GM21423 (cell line): ENCODE results near the gene C5orf34.
"Not testable (repeated sequence)": the region's sequence is repeated elsewhere in the genome, so short reads cannot be mapped to it uniquely, and the experiment has no call there.

Experiments used
- ATAC-seq: cut with Tn5 transposase; IDR thresholded peaks from one replicate; pipeline ENCODE4 v1.9.1; 2021; ENCODE audit warnings: mild to moderate bottlenecking, moderate library complexity; ENCODE audit not compliant: unreplicated experiment

The C5orf34 gene, protein sequence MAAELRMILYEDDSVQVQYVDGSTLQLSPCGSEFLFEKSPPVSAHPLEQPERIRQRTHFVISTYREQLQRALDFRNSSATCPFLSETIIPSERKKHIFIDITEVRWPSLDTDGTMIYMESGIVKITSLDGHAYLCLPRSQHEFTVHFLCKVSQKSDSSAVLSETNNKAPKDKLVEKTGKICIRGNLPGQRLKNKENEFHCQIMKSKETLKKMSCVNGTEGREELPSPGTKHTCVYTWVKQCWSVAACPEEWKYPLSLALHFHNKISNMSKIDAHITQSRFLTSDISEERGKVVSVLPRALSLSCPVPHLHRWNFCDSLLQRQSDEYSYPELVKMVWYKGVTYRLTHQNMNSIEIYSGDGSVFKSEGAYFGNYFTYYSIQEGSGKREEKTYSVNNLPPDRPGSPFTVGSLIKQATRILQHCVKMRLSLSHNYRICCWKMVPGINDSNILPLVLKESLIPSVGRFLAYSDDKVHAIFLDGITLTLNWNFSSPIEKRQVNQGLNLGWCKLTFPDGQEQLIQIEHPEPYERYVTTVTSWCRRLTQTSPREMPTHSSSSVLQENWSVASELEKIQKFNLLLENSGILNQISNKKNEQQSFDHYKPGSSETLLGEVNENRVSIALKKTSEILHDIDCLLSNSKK

DNA sequence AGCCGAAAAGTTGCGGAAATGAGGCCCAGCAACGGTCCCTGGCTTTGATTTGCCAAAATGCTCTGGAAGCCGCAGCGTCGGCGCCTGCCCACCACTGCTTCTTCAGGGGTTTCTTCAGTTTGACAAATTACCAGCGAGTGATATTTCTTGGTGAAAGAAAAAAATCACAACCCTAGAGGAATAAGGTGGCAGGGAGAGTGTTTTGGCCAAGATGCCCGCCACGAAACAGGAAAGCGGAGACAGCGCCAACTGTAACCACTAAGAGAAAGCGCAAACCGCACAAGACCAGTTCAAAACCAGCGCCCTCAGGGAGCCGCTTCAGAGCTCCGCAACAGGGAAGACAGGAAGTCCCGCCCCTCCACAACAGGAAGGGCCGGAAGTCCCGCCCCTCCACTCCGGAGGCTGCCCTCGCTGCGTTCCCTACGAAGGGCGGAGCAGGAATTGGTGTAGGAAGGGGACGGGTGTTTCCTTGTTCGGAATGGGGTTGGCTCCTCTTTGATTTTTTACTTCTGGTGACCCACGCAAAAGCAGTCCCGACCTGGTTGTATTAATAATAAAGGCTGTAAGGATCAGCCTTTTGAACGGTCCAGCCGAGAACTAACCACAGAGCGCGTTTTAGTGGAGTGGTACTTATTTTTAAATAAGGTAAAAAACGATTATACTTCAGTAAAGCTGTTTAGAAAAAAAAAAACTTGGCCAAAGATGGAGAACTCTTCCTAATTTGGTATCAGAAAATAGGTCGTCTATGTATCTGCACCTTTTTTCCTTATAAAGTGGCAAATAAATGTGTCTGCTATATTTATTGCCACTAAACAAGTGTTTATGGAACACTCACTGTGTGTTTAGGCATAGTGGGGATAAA lies at the start of gene C5orf34:
Gene C5orf34, minus strand, starts transcription at position 333 of the 862 bp plus-strand sequence. CDS start 5,809 bp downstream, outside the sequence.
- ATAC-seq, result peak; percentile 98

DNA sequence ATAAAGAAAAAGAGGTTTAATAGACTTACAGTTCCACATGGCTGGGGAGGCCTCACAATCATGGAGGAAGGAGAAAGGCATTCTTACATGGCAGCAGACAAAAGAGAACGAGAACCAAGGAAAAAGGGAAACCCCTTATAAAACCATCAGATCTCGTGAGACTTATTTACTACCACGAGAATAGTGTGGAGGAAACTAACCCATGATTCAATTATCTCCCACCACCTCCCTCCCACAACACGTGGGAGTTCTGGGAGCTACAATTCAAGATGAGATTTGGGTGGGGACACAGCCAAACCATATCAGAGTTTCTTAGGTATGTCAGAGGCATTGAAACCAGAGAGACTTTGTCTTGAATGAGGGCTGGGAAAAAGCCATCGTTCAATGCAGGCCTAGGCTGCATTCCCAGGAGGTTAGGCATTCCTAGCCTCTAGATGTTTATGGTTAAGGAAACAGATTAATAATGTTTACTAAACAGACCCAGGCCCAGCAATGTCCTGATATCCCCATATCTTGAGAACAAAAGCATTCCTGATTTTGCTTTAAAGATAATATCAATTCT lies 49.4 kb upstream of the C5orf34 start:
- ATAC-seq, result no peak

DNA sequence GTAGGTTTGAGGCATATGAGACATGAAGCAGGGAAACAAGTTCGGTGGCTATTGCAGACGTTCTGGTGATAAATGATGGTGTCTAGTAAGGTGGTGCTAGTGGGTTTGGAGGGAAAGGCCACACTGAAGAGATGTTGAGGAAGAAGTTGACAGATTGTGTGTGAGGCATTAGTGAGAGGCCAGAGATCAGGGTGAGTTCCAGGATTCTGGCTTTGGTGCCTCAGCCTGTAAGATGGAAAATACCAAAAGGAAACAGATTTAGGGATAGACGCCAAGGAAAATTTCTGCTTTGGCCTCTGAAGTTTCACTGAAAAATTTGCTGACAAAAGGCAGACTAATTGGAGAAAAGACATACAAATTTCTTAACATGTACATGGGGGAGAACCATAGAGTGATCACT lies 48.4 kb upstream of the C5orf34 start:
- ATAC-seq, result no peak

DNA sequence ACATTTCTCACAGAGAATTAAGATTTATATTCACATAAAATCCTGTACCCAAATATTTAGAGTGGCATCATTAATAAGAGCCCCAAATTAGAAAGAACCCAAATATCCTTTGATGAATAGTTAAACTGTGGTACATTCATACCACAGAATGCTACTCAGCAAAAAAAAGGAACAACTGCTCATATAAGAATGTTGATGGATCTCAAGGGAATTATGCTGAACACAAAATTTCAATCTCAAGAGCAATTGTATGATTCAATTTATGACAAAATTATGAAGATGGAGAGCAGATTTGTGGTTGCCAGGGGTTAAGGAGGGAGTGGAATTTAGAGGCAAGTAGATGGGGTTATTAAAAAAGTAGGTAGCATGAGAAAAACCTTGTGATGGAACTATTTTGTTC lies 46.4 kb upstream of the C5orf34 start:
- ATAC-seq, result no peak

DNA sequence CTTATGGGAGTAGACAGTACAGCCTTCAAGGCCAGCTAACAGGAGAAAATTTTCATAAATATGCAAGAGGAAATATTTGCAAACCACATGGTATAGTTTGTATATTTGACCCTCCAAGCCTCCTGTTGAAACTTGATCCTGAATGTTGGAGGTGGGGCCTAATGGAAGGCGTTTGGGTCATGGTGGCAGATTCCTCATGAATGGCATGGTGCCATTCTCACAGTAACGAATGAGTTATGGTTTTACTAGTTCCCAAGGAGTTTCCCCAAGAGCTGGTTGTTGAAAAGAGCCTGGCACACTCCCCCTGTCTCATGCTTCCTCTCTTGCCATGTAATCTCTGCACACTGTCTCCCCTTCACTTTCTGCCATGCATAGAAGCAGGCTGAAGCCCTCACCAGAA lies 45.2 kb upstream of the C5orf34 start:
- no peak for ATAC-seq

DNA sequence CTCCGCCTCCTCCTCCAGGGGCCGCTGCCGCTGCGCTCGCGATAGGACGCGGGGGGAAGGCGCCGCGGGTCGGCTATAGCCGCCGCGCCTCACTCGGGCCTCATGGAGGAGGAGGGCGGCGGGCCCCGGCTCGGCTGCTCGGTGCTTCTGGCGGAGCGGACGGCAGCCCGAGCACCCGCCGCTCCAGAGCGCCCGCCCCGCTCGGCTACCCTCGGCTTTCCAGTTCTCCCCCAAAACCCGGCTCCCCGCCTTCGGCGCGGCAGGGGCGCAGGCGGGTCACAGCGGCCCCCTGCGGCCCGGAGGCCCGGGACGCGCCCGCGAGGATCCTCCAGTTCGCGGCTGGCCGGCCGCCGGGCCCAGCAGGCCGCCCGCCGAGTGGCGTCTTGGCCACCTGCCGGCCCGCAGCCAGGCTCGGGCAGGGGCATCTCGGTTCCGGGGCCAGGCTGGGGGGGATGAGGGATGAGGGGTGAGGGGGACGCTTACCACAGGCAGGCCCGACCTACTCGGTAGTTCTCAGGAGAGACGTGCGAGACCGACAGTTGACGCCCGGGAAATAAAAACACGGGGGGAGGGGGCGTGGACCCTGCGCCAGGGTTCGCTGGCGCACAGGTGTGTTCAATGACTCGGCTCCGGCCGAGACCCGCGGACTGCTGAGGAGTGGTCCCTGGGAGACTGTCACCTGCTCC lies 42.1 kb upstream of the C5orf34 start, which contains the start of gene PAIP1:
Gene PAIP1, minus strand, starts transcription at position 221 of the 686 bp plus-strand sequence. CDS start 231 bp downstream, outside the sequence.
- ATAC-seq, result peak; percentile 70

DNA sequence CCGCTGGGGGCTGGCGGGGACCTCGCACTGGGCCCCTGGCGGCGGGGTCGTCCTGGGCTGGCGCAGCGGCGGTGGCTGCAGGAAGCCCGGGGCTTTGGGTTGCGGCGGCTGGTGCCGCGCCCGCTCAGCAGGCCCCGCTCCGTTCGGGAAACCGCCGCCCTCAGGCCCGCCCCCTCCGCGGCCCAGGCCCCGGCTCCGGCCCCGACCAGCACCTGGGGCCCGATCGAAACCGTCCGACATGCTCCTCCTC lies 41.6 kb upstream of the C5orf34 start:
- ATAC-seq, result peak; percentile 90

DNA sequence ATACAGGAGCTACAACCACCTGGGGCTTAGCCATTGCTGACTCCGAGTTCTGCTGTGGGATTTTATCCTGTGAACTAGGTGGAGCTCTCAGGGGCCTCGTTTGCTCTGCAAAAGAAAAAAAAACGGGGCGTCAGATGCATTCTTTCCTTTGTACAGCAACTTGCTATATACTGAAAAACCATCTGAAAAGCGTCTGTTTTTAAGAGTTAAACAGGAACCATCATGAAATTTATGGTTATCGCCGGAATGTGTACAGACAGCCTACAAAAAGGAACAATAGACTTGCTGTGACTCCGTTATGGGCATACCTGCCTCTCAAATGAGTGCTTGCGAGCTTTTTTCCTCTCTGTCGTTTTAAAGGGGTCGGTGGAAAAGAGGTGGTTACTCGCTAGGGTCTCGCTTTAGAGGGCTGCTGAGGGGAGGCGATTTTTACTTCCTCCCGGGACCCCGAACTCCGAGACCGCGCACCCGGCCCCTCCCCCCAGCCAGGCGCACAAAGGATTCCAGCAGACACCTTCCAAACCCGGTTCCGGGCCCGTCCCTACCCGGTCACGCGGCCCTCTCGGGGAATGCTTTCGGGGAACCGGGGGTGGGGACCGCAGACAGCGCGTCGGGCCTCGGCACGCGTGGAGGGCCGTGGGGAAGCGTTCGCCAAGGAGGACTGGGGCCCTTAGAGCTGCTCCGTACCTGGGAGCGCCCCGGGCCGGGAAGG lies 41.1 kb upstream of the C5orf34 start:
- ATAC-seq, result peak; percentile 25

DNA sequence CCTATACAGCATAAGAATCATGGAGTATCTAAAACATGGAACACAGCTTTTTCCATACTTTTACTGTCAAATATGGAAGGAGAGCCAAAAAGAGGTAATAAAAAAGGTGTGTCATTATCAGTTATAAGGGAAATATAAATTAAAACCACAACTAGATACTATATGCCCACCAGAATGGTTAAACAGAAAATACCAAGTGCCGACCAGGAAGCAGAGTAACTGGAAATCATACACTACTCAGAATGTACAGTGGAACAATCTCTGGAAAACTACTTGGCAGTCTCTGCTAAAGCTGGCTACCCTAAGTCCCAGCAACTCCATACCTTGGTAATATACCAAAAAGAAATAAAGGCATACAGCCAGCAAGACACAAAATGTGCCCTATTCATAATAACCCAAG lies 39.5 kb upstream of the C5orf34 start:
- no peak for ATAC-seq

DNA sequence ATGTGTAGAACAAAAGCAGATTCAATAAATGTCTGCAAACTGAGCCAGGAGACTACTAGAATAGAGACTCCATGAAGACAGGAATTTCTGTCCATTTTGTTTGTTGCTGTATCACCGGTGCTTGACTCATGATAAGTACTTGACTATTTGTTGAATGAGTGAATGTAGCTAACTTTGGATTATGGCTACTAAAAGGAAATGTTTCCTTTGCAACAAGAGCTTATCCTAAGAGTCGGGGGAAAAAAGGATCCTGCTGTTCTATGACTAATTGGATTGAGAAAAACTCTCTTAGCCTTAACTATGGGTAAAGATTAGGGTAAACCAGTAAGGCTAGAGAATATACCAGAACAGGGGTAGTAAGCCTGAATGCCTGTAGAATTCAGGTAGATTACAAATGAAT lies 38.4 kb upstream of the C5orf34 start:
- ATAC-seq, result no peak

DNA sequence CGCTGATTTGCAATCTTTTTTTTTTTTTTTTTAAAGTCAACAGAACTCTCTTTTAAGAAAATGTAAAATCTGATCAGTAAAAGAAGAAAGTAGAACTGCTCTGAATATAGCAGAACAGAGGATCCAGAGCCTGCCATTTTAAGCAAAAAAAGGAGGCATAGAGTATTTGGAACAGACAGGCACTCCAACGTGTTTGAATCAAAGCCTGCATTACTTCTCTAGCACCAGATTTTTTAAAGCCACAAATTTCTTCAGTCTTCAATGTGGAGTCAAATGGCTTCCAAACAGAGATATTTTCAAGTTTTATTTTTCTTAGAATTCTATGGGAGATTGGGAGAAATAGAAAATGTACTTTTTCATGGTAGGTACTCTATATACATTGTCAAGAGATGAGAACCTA lies 36.8 kb upstream of the C5orf34 start:
- ATAC-seq, result no peak

DNA sequence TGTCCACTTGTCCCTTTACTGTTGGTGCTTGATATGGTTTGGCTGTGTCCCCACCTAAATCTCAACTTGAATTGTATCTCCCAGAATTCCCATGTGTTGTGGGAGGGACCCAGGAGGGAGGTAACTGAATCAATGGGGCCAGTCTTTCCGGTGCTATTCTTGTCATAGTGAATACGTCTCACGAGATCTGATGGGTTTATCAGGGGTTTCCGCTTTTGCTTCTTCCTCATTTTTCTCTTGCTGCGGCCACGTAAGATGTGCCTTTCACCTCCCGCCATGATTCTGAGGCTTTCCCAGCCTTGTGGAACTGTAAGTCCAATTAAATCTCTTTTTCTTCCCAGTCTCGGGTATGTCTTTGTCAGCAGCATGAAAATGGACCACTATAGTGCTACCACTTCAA lies 34.3 kb upstream of the C5orf34 start:
- not testable (repeated sequence) for ATAC-seq

DNA sequence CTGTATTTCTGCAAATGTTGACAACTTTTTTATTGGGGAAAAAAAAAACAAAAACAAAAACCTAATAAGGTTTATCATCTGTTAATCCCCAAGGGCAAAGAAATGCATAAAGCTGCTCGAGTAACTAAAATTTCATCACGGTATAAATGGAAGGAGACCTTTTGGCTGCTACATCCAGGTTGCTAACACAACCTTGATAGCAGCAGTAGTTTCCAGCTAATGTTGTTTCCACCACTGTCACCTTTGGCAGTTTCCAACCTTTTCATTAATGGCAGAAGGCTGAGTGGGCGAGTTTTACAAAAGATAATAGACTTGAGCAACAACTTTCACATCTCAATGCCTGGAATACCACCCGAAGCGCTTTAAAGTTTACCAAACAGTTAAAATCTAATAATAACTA lies 33.4 kb upstream of the C5orf34 start:
- ATAC-seq, result no peak

DNA sequence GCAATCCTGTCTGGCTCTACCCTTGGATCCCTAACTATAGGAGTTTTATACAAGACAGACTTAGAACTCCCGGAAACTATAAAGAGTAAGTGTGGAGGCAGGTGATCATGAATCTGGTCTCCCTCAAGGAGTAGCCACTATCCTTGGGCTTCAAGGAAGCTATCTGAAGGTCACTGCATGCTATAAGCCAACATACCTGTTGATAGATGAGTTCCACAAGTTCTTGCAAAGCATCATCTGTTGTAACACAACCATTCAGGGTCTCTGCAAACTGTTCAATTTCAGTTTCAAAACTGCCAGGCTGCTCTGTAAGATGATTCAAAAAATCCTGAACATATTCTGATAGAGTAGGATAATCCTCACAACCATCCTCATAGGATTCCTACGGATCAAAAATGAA lies 32.6 kb upstream of the C5orf34 start:
- no peak for ATAC-seq

DNA sequence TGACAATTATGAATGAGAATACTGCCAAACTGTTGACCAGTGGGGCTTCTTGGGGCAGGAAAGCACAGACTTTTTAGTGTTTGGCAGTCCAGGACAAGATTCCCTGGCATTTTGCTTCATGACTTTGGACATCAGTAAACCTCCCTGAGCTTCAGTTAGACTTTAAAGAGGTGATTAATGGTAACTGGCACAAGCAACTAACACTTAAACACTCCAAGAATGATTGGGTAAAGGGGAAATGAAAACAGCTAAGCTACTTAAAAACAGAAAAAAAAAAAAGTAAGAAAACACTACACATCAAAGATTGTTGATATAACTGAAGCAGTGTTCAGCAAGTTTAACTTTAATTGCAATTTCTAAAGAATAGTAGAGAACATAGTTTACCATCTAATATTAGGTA lies 28.5 kb upstream of the C5orf34 start:
- ATAC-seq, result no peak

DNA sequence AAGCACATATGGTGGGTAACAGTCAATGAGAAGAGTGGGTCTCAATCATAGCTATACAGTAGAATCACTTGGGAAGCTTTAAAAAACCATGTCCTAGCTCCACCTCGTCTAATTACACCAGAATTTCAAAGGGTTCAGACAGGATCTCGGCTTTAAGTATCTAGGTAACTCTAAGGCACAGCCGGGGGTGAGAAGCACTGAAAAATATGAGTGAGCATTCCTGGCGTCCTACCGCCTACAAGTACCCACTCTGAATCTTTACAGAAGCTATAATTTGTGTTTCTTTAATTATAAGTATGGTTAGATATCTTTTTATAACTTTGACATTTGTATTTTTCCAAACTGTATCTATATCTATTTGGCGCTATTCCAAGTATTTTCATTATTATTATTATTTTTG lies 25.8 kb upstream of the C5orf34 start:
- no peak for ATAC-seq

DNA sequence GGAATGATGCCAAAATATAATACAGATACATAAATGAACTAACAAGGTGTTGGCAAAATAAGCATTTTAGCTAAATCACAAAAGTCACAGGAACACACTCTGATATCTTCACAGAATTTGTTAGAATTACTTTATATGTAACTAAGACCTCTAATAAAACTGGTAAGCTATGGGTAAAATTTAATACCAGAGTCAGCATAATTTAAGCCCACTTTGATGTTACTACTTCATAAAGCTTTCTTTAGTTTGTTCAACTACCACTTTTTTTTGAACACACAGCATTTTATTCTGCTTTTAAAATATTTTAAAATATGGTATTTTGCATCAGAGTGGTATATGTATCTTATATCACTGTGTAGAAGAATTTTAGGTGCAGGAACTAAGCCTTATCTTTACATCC lies 22.0 kb upstream of the C5orf34 start:
- ATAC-seq, result no peak

DNA sequence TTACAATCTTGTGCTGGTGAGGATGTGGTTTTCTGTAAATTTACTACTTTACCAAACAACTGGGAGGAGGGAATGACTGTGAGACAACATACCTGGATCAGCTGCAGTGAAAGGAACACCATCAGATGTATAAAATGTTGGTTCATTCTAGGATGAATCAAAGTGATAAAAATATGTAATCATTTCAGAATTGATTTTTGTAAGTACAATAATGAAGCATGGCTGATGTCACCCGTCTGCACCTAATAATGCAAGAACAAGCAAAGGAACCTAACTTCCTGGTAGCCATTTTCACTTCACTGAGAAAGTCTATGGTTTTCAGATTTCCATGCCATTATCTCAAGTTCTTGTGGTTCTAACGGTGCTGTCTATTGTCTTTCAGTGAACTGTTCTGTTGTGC lies 18.7 kb upstream of the C5orf34 start:
- no peak for ATAC-seq

DNA sequence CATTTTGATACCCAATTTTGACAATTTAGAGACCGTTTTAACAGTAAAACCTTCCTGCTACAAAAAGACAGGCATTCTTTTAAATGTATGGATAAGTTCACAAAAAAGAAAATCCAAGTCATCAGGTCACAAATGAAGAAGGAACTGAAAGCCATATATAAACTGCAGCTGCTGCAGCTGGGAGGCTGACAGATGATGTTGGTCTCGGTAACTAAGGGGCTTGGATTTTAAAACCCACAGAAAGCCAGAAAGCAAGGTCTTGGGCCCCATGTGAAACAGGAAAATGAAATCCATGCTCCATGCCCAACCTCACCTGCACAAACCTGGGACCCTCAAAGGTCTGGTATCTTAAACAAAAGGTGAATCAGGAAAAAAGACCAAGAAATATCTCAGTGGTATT lies 15.7 kb upstream of the C5orf34 start:
- no peak for ATAC-seq

DNA sequence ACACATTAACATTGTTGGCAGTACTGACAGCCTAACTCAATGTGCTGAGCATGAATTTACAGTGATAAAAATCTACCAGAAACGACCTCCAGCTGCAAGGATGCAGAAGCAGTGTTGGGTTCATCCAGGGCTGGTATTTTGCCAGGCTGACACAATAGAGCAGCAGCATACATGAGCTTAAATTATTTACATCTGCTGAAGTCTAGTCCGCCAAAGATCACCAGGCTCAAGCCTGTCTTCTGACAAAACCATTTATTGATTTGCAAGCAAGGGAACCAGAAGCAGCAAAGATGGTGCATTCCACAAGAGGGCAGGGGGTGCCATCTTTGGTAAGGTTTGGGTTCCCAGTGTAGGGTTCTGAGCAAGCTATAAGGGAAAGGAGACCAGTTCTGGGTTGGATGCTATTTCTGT lies 8.7 kb upstream of the C5orf34 start:
- ATAC-seq, result no peak
